Uterus (tissue), 4 donors: ENCODE data around the gene DLG4. TPM values are rescaled to one million over a fixed set of nuclear protein-coding genes. Genes with fewer than 3 reads are reported as not detected.

Experiments
- DNase-seq, 2 donors: peaks; one replicate each; pipeline ENCODE4 v3.0.0-alpha.2; 2019 to 2020
- H3K27ac ChIP-seq, 2 donors: fragments of 200-600 bp; sonication (generic); 1 replicate in 1 of 2; 2 replicates in 1 of 2; pipeline ENCODE4 v1.5.1; 2016 to 2018
- H3K27me3 ChIP-seq, 2 donors: fragments of 200-600 bp; sonication (generic); one replicate each; pipeline ENCODE4 v1.5.1; 2018 to 2019; ENCODE audit warnings: control low read depth in 1 of 2
- H3K36me3 ChIP-seq, 2 donors: fragments of 200-600 bp; sonication (generic); one replicate each; pipeline ENCODE4 v1.5.1; 2019; ENCODE audit warnings: control low read depth in 1 of 2
- H3K4me1 ChIP-seq, 2 donors: fragments of 200-600 bp; sonication (generic); one replicate each; pipeline ENCODE4 v1.5.1; 2018 to 2019; ENCODE audit warnings: control low read depth in 1 of 2
- H3K4me3 ChIP-seq, 2 donors: fragments of 200-600 bp; sonication (generic); 1 replicate in 1 of 2; 2 replicates in 1 of 2; pipeline ENCODE4 v1.5.1; 2018 to 2019; ENCODE audit warnings: mild to moderate bottlenecking in 1 of 2
- H3K9me3 ChIP-seq, 2 donors: fragments of 200-600 bp; sonication (generic); one replicate each; pipeline ENCODE4 v1.5.1; 2019; ENCODE audit warnings: control low read depth in 1 of 2
- CTCF ChIP-seq, 4 experiments: fragments of 200-600 bp in 2 of 4; fragments of 450-650 bp in 2 of 4; sonication (generic) in 2 of 4; IDR thresholded peaks; one replicate each; pipeline ENCODE4 v1.5.1; 2016 to 2019; ENCODE audit warnings: antibody characterized with exemption in 4 of 4, mild to moderate bottlenecking in 2 of 4, moderate library complexity in 1 of 4
- POLR2A ChIP-seq, 2 donors: fragments of 450-650 bp; IDR thresholded peaks; one replicate each; pipeline ENCODE4 v1.6.1; 2016; ENCODE audit warnings: antibody characterized with exemption in 2 of 2, mild to moderate bottlenecking in 1 of 2, moderate library complexity in 1 of 2
- intact Hi-C: fragments of 100-400 bp; cut with DNase I; formaldehyde crosslinking; loops from one replicate; pipeline ENCODE4 v1.15.1; 2023; ENCODE audit warnings: low total_unique reads
- total RNA-seq, 4 donors: library from RNA; depleted of rRNA in 3 of 4; stranded (reverse); fragments of >200 nt in 3 of 4; gene quantifications; one replicate each; pipeline versions ENCODE4 v1.1.0 to v1.2.4, GENCODE V29; 2014 to 2023
- donor health status: DM: yes; HTN: yes; CAD: no.

DLG4 gene
- total RNA-seq, 4 donors from 2014 or later = 22.8 to 64.0 (median 48.4) TPM

- Histone ChIP-seq H3K4me1 (peaks cover 0 to 12% of the 10 kb centered on the region in 2 donors), H3K27ac (peak overlapping the region; percentile 80 to 84), H3K4me3 (no peak overlapping the region), H3K9me3 (no peaks in the 10 kb centered on the region), H3K27me3 (no peaks in the 10 kb centered on the region), H3K36me3 (no peaks in the 10 kb centered on the region)
- no peak for TF ChIP-seq CTCF (IDR thresholded peaks at IDR 0.05)
- no peak for TF ChIP-seq POLR2A (IDR thresholded peaks at IDR 0.05)
- intact Hi-C loops = no loop called here
- peak; percentile 73 to 77 for DNase-seq
Measured at GRCh38 chr17:7207120-7208001, 12.3 kb downstream of the DLG4 start.

- Histone ChIP-seq H3K4me1 (peaks cover 0 to 12% of the 10 kb centered on the region in 2 donors), H3K27ac (peak overlapping the region; percentile 80 to 84), H3K36me3 (no peaks in the 10 kb centered on the region), H3K4me3 (peak overlapping the region; percentile 42 to 54), H3K9me3 (no peaks in the 10 kb centered on the region), H3K27me3 (no peaks in the 10 kb centered on the region)
- DNase-seq = no peak
- no peak for TF ChIP-seq POLR2A (IDR thresholded peaks at IDR 0.05)
- no peak for TF ChIP-seq CTCF (IDR thresholded peaks at IDR 0.05)
- intact Hi-C loops = no loop called here
Measured at GRCh38 chr17:7205561-7205960, 14.1 kb downstream of the DLG4 start.

GRCh38 chr17:7204828-7205461 lies 14.7 kb downstream of the DLG4 start:
- peak overlapping the region; percentile 42 to 54 for H3K4me3 ChIP-seq
- H3K9me3 ChIP-seq = no peaks in the 10 kb centered on the region
- H3K27me3 ChIP-seq = no peaks in the 10 kb centered on the region
- H3K4me1 ChIP-seq = peaks cover 0 to 12% of the 10 kb centered on the region in 2 donors
- H3K27ac ChIP-seq = peak overlapping the region; percentile 80 to 84
- TF ChIP-seq CTCF (IDR thresholded peaks at IDR 0.05) = no peak
- TF ChIP-seq POLR2A (IDR thresholded peaks at IDR 0.05) = peak in 1 of 2 donors; percentile 56
- intact Hi-C loops = no loop called here
- DNase-seq = peak; percentile 90 to 92
- no peaks in the 10 kb centered on the region for H3K36me3 ChIP-seq

- Histone ChIP-seq H3K27me3 (no peaks in the 10 kb centered on the region), H3K4me1 (peaks cover 0 to 12% of the 10 kb centered on the region in 2 donors), H3K9me3 (no peaks in the 10 kb centered on the region), H3K36me3 (no peaks in the 10 kb centered on the region), H3K4me3 (peak overlapping the region; percentile 42 to 54), H3K27ac (peak overlapping the region; percentile 80 to 84)
- TF ChIP-seq CTCF (IDR thresholded peaks at IDR 0.05) (no peak), POLR2A (IDR thresholded peaks at IDR 0.05) (no peak)
- peak in 1 of 2 donors; percentile 35 for DNase-seq
- intact Hi-C loops = no loop called here
Measured at GRCh38 chr17:7204336-7204735, 15.3 kb downstream of the DLG4 start.

- Histone ChIP-seq H3K36me3 (no peaks in the 10 kb centered on the region), H3K4me3 (no peak overlapping the region), H3K27ac (no peak overlapping the region), H3K9me3 (no peaks in the 10 kb centered on the region), H3K27me3 (no peaks in the 10 kb centered on the region), H3K4me1 (peaks cover 0 to 12% of the 10 kb centered on the region in 2 donors)
- DNase-seq = peak; percentile 20 to 25
- intact Hi-C loops = no loop called here
- TF ChIP-seq POLR2A (IDR thresholded peaks at IDR 0.05) = no peak
- no peak for TF ChIP-seq CTCF (IDR thresholded peaks at IDR 0.05)
Measured at GRCh38 chr17:7203391-7203790, 16.2 kb downstream of the DLG4 start.
